GM23338 (cell line): ENCODE data around the gene CALML3. TPM values are rescaled to one million over a fixed set of nuclear protein-coding genes. Genes with fewer than 3 reads are reported as not detected.

Experiments used
- ATAC-seq: fragments of 200-7000 bp; cut with Tn5 transposase; 3 replicates; pipeline ENCODE4 v1.9.1; 2020
- DNase-seq: peaks from one replicate; pipeline ENCODE4 v3.0.0-alpha.2; 2015; ENCODE audit warnings: low spot score
- H2AFZ ChIP-seq: fragments of 200-600 bp; sonication (generic); 2 replicates; pipeline ENCODE4 v1.8.0; 2016; ENCODE audit warnings: antibody characterized with exemption, mild to moderate bottlenecking, moderate library complexity
- H3F3A ChIP-seq: fragments of 200-600 bp; sonication (generic); replicated peaks from 2 replicates; pipeline ENCODE4 v1.8.0; 2017; ENCODE audit warnings: antibody characterized with exemption, mixed run types, low read depth
- H3K27ac ChIP-seq: fragments of 200-600 bp; sonication (generic); 2 replicates; pipeline ENCODE4 v1.6.1; 2016; ENCODE audit warnings: low read depth
- H3K27me3 ChIP-seq: fragments of 200-600 bp; sonication (generic); 2 replicates; pipeline ENCODE4 v1.8.0; 2016; ENCODE audit warnings: mild to moderate bottlenecking, mixed run types, moderate library complexity; ENCODE audit not compliant: insufficient read depth
- H3K36me3 ChIP-seq: fragments of 200-600 bp; sonication (generic); 2 replicates; pipeline ENCODE4 v1.8.0; 2016; ENCODE audit warnings: mild to moderate bottlenecking; ENCODE audit not compliant: insufficient read depth
- H3K4me1 ChIP-seq: fragments of 200-600 bp; sonication (generic); 2 replicates; pipeline ENCODE4 v1.8.0; 2016; ENCODE audit warnings: mild to moderate bottlenecking, moderate library complexity; ENCODE audit not compliant: insufficient read depth
- H3K4me2 ChIP-seq: fragments of 200-600 bp; sonication (generic); 2 replicates; pipeline ENCODE4 v1.7.1; 2017; ENCODE audit warnings: mixed run types
- H3K4me3 ChIP-seq: fragments of 200-600 bp; sonication (generic); 2 replicates; pipeline ENCODE4 v1.6.1; 2016; ENCODE audit warnings: mixed run types
- H3K79me2 ChIP-seq: fragments of 200-600 bp; sonication (generic); replicated peaks from 2 replicates; pipeline ENCODE4 v1.8.0; 2017; ENCODE audit warnings: mild to moderate bottlenecking; ENCODE audit not compliant: insufficient read depth
- H3K9me2 ChIP-seq: fragments of 200-600 bp; sonication (generic); 2 replicates; pipeline ENCODE4 v1.8.0; 2017; ENCODE audit not compliant: insufficient read depth
- H4K20me1 ChIP-seq: fragments of 200-600 bp; sonication (generic); replicated peaks from 2 replicates; pipeline ENCODE4 v1.8.0; 2017; ENCODE audit warnings: mild to moderate bottlenecking; ENCODE audit not compliant: insufficient read depth
- H3K27ac Mint-ChIP-seq: 2 replicates; pipeline ENCODE4 v1.8.0; 2020; ENCODE audit warnings: inconsistent platforms, mild to moderate bottlenecking, moderate library complexity, mixed read lengths
- H3K27me3 Mint-ChIP-seq: 3 replicates; pipeline ENCODE4 v1.8.0; 2022; ENCODE audit warnings: low read depth, mild to moderate bottlenecking, moderate library complexity, mixed read lengths, inconsistent platforms; ENCODE audit not compliant: insufficient read depth, poor library complexity
- H3K36me3 Mint-ChIP-seq: 3 replicates; pipeline ENCODE4 v1.8.0; 2021; ENCODE audit warnings: low read depth, mild to moderate bottlenecking, inconsistent platforms, moderate library complexity, mixed read lengths
- H3K4me1 Mint-ChIP-seq: 3 replicates; pipeline ENCODE4 v1.8.0; 2020; ENCODE audit warnings: mild to moderate bottlenecking, inconsistent platforms, mixed read lengths
- H3K4me3 Mint-ChIP-seq: 3 replicates; pipeline ENCODE4 v1.8.0; 2021; ENCODE audit warnings: moderate library complexity, mild to moderate bottlenecking, inconsistent platforms, mixed read lengths
- H3K9me3 Mint-ChIP-seq: 3 replicates; pipeline ENCODE4 v1.8.0; 2020; ENCODE audit warnings: moderate library complexity, mild to moderate bottlenecking, inconsistent platforms, mixed read lengths
- EZH2 ChIP-seq: fragments of 200-600 bp; sonication (generic); IDR thresholded peaks from one replicate; pipeline ENCODE4 v1.8.0; 2017; ENCODE audit warnings: antibody characterized with exemption, mild to moderate bottlenecking, low read depth; ENCODE audit not compliant: unreplicated experiment
- EZH2phosphoT487 ChIP-seq: fragments of 200-600 bp; sonication (generic); IDR thresholded peaks from one replicate; pipeline ENCODE4 v1.8.1; 2018; ENCODE audit warnings: antibody characterized with exemption; ENCODE audit not compliant: unreplicated experiment
- JUNB ChIP-seq: IDR thresholded peaks from one replicate; pipeline ENCODE4 v1.6.1; 2016; ENCODE audit warnings: antibody characterized with exemption; ENCODE audit not compliant: unreplicated experiment
- NANOG ChIP-seq: IDR thresholded peaks from 2 replicates; pipeline ENCODE4 v1.6.1; 2016; ENCODE audit warnings: antibody characterized with exemption, borderline replicate concordance
- POLR2AphosphoS5 ChIP-seq: IDR thresholded peaks from 2 replicates; pipeline ENCODE4 v1.6.1; 2016; ENCODE audit warnings: antibody characterized with exemption, low read depth
- STAT1 ChIP-seq: IDR thresholded peaks from one replicate; pipeline ENCODE4 v1.6.1; 2016; ENCODE audit warnings: antibody characterized with exemption; ENCODE audit not compliant: unreplicated experiment
- ZNF331 ChIP-seq: fragments of 250-450 bp; sonication (Bioruptor Pico); IDR thresholded peaks from 2 replicates; pipeline ENCODE4 v1.5.0; 2020; ENCODE audit warnings: low read depth, mild to moderate bottlenecking, moderate library complexity
- polyA plus RNA-seq: library from polyadenylated mRNA; unstranded; fragments of >200 nt; fragmentation: Nextera tagmentation; extraction: Ambion mirVana; gene quantifications from 2 replicates; pipeline ENCODE4 v1.2.1, GENCODE V29; 2016
- total RNA-seq: library from RNA; depleted of rRNA; stranded (reverse); fragments of >200 nt; shearing (Covaris generic); gene quantifications from 2 replicates; pipeline ENCODE4 v1.2.3, GENCODE V29; 2014
- TF ChIP-seq, protein P1 (sequence below): IDR thresholded peaks from 2 replicates; pipeline ENCODE4 v1.6.1; 2016; ENCODE audit warnings: antibody characterized with exemption
- TF ChIP-seq, protein P2 (sequence below): IDR thresholded peaks from one replicate; pipeline ENCODE4 v1.6.1; 2018; ENCODE audit warnings: antibody characterized with exemption; ENCODE audit not compliant: unreplicated experiment
- TF ChIP-seq, protein P3 (sequence below), 2 experiments: fragments of 200-600 bp in 1 of 2; sonication (generic) in 1 of 2; conservative IDR thresholded peaks; 2 replicates each; pipeline versions ENCODE4 v1.5.1 to v1.6.1; 2016 to 2017; ENCODE audit warnings: antibody characterized with exemption in 2 of 2, low read depth in 2 of 2, mild to moderate bottlenecking in 2 of 2, moderate library complexity in 1 of 2

The CALML3 gene
- total and polyA plus RNA-seq, 2 experiments from 2014 or later: not detected

DNA sequence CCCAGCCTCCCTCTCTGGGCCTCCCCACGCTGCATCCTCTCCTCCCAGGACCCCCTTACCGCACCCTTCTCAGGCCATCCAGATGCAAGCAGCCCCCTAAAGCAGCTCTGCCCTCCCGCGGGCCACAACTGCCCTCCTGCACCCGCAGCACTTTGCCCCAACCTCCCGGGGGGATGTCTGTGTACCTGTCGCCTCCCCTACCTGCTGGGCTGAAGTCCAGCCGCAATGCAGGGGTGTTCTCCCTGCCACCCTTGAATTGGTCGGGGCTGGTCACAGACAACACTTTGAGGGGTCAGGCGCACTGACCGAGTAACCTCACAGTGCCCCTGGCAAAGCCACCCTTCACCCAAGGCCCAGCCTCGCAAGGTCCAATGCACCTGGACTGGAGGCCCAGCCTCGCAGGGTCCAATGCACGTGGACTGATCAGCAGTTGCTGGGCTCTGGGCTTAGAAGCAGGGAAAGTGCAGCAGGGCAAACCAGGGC is 17.1 kb upstream of the CALML3 start:
- no peak for DNase-seq

DNA sequence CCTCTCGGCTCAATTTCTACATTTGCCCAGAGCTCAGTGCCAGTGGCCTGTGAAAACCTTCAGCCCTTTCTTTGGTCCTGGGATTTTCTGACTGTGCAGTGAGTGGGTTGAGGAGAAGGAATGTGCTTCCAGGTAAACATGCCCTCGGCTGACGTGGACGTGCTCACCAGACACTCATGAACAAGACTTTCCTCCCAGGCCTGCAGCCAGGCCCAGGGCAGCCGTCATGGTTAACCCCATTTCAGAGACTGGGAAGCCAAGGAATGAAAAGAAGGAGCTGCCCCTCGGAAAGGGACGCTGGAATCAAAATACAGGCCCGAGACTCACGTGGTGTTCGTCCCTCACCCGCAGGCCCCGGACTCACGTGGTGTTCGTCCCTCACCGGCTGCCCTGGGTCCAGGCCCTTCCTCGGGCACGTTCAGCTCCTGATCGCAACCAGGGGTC is 16.6 kb upstream of the CALML3 start:
- no peaks in the 10 kb centered on the region for H3K36me3 Mint-ChIP-seq
- H3K27me3 Mint-ChIP-seq: peaks cover 5% of the 10 kb centered on the region
- no peak overlapping the region for H3K4me3 ChIP-seq
- H2AFZ ChIP-seq: no peak overlapping the region
- H3K27me3 ChIP-seq: no peaks in the 10 kb centered on the region
- peaks cover 27% of the 10 kb centered on the region for H3K4me1 Mint-ChIP-seq
- DNase-seq (no peak), ATAC-seq (no peak)
- peaks cover 6% of the 10 kb centered on the region; the same call in 1 of the 2 replicates for H3K4me1 ChIP-seq
- H3K27ac ChIP-seq: no peak overlapping the region
- H3F3A ChIP-seq: no peaks in the 10 kb centered on the region
- H4K20me1 ChIP-seq: no peaks in the 10 kb centered on the region
- H3K36me3 ChIP-seq: no peaks in the 10 kb centered on the region
- H3K27ac Mint-ChIP-seq: no peak overlapping the region
- no peak overlapping the region for H3K4me2 ChIP-seq
- no peak overlapping the region for H3K4me3 Mint-ChIP-seq
- no peaks in the 10 kb centered on the region for H3K79me2 ChIP-seq
- H3K9me3 Mint-ChIP-seq: no peaks in the 10 kb centered on the region
- H3K9me2 ChIP-seq: no peaks in the 10 kb centered on the region
- TF ChIP-seq STAT1 (no peak), EZH2 (no peak), POLR2AphosphoS5 (no peak), NANOG (no peak), EZH2phosphoT487 (no peak), ZNF331 (no peak)
- TF ChIP-seq, protein P1, sequence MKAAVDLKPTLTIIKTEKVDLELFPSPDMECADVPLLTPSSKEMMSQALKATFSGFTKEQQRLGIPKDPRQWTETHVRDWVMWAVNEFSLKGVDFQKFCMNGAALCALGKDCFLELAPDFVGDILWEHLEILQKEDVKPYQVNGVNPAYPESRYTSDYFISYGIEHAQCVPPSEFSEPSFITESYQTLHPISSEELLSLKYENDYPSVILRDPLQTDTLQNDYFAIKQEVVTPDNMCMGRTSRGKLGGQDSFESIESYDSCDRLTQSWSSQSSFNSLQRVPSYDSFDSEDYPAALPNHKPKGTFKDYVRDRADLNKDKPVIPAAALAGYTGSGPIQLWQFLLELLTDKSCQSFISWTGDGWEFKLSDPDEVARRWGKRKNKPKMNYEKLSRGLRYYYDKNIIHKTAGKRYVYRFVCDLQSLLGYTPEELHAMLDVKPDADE: no peak
- TF ChIP-seq, protein P2, sequence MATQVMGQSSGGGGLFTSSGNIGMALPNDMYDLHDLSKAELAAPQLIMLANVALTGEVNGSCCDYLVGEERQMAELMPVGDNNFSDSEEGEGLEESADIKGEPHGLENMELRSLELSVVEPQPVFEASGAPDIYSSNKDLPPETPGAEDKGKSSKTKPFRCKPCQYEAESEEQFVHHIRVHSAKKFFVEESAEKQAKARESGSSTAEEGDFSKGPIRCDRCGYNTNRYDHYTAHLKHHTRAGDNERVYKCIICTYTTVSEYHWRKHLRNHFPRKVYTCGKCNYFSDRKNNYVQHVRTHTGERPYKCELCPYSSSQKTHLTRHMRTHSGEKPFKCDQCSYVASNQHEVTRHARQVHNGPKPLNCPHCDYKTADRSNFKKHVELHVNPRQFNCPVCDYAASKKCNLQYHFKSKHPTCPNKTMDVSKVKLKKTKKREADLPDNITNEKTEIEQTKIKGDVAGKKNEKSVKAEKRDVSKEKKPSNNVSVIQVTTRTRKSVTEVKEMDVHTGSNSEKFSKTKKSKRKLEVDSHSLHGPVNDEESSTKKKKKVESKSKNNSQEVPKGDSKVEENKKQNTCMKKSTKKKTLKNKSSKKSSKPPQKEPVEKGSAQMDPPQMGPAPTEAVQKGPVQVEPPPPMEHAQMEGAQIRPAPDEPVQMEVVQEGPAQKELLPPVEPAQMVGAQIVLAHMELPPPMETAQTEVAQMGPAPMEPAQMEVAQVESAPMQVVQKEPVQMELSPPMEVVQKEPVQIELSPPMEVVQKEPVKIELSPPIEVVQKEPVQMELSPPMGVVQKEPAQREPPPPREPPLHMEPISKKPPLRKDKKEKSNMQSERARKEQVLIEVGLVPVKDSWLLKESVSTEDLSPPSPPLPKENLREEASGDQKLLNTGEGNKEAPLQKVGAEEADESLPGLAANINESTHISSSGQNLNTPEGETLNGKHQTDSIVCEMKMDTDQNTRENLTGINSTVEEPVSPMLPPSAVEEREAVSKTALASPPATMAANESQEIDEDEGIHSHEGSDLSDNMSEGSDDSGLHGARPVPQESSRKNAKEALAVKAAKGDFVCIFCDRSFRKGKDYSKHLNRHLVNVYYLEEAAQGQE: no peak

More for the DNA sequence above, 17.1 kb upstream of the CALML3 start:
- no peak overlapping the region for H3K4me3 ChIP-seq
- no peaks in the 10 kb centered on the region for H3K36me3 ChIP-seq
- no peak for ATAC-seq
- peaks cover 32% of the 10 kb centered on the region for H3K4me1 Mint-ChIP-seq
- H3K27ac ChIP-seq: no peak overlapping the region
- no peaks in the 10 kb centered on the region for H3K79me2 ChIP-seq
- peaks cover 4% of the 10 kb centered on the region for H3K27me3 Mint-ChIP-seq
- no peaks in the 10 kb centered on the region for H3K27me3 ChIP-seq
- no peaks in the 10 kb centered on the region for H3K36me3 Mint-ChIP-seq
- no peaks in the 10 kb centered on the region for H3F3A ChIP-seq
- peaks cover 6% of the 10 kb centered on the region; the same call in 1 of the 2 replicates for H3K4me1 ChIP-seq
- H3K27ac Mint-ChIP-seq: no peak overlapping the region
- H4K20me1 ChIP-seq: no peaks in the 10 kb centered on the region
- H3K4me2 ChIP-seq: no peak overlapping the region
- no peak overlapping the region for H2AFZ ChIP-seq
- H3K9me2 ChIP-seq: no peaks in the 10 kb centered on the region
- TF ChIP-seq EZH2phosphoT487: no peak
- TF ChIP-seq JUNB: no peak
- no peak for TF ChIP-seq ZNF331
- TF ChIP-seq POLR2AphosphoS5: no peak
- TF ChIP-seq, protein P3, sequence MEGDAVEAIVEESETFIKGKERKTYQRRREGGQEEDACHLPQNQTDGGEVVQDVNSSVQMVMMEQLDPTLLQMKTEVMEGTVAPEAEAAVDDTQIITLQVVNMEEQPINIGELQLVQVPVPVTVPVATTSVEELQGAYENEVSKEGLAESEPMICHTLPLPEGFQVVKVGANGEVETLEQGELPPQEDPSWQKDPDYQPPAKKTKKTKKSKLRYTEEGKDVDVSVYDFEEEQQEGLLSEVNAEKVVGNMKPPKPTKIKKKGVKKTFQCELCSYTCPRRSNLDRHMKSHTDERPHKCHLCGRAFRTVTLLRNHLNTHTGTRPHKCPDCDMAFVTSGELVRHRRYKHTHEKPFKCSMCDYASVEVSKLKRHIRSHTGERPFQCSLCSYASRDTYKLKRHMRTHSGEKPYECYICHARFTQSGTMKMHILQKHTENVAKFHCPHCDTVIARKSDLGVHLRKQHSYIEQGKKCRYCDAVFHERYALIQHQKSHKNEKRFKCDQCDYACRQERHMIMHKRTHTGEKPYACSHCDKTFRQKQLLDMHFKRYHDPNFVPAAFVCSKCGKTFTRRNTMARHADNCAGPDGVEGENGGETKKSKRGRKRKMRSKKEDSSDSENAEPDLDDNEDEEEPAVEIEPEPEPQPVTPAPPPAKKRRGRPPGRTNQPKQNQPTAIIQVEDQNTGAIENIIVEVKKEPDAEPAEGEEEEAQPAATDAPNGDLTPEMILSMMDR (conservative IDR thresholded peaks at IDR 0.05; ENCODE audit: low read depth in 2 of 2): no peak
- H3K4me3 Mint-ChIP-seq: no peak overlapping the region
- H3K9me3 Mint-ChIP-seq: no peaks in the 10 kb centered on the region
